Activated effector memory CD4-positive, alpha-beta T cell treated with anti-CD3 and anti-CD28 coated beads, Interleukin-2, amount 50 U/mL, for 16 hours (primary cell): Measurements from ENCODE around the gene ZDHHC24.
"Not testable (repeated sequence)": the region's sequence is repeated elsewhere in the genome, so short reads cannot be mapped to it uniquely, and the experiment has no call there.

Experiments used
- DNase-seq: peaks from one replicate; pipeline ENCODE4 v3.0.0-alpha.2; 2020

Gene ZDHHC24

DNA sequence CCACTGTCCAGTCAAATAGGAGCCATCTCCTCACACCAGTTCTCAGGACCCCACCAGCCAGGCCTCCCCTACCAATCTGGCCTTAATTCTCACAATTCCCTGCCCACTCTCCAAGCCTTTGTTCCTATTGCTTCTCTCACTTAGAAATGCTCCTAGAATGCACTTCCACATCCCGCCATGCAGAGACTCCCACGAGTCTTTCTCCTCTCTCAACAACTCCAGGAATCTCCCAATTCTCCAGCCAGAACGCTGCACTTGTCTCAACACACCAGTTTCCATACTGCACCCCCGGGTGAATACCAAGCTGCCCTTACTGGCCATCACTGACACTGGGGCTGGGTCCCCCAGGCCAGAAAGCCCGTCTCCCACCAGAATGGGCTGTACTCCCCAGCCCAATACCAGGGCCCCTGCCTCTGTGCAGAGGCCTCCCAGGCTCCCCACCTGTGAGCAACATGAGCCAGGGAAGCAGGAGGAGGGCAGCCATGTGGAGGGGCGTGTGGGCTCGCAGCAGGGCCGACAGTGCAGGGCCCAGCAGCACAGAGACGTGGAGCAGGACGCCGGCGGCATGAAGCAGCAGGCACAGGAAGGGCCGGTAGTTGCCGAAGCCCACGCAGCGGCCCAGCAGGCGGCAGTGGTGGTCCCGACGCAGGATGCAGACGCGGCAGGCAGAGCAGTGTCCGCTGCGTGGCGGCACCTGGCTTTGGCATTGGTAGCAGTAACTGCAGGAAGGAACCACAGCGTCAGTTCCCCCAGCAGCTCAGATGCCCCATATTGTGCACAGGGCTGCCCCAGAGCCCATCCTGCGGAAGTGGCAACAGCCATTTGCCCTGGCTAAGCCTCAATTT, 2.4 kb downstream of the ZDHHC24 start:
- DNase-seq = peak; percentile 82

GRCh38 chr11:66542362-66542761, 3.5 kb downstream of the ZDHHC24 start:
- no peak for DNase-seq

DNA sequence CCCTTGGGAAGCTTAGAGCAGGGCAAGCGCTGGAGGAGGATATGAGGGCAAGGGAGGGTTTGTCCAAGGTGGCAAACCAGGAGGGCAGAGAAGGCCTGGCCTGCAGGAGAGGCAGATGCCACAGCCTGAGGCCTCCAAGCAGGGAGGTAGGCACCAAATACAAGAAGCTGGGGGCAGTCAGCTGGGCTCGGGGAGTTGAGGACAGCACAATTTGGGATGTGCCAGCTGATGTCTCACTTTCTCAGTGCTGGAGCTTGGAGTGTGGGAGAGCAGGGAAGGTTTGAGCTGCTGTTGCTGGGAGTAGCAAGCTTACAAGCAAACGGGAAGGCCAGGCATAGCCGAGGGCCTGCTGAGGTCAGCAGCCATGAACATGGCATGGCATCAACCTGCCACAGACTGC, 4.0 kb downstream of the ZDHHC24 start:
- DNase-seq = no peak

DNA sequence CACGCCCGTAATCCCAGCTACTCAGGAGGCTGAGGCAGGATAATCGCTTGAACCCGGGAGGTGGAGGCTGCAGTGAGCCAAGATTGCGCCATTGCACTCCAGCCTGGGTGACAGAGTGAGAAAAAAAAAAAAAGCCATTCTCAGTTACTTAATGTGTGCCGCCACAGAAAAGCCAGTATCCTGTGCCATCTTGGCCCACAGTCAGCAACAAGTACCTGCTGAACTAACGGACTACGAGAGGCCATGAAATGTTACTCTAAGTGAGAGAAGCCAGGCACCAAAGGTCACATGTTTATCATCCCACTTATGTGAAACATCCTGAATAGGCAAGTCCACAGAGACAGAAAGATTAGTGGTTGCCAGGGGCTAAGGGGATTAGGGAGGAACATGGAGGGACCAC, 5.2 kb downstream of the ZDHHC24 start:
- DNase-seq = not testable (repeated sequence)

- DNase-seq = no peak
Observed at GRCh38 chr11:66539870-66540213, 6.0 kb downstream of the ZDHHC24 start.

- no peak for DNase-seq
Observed at GRCh38 chr11:66539170-66539869, 6.5 kb downstream of the ZDHHC24 start.

DNA sequence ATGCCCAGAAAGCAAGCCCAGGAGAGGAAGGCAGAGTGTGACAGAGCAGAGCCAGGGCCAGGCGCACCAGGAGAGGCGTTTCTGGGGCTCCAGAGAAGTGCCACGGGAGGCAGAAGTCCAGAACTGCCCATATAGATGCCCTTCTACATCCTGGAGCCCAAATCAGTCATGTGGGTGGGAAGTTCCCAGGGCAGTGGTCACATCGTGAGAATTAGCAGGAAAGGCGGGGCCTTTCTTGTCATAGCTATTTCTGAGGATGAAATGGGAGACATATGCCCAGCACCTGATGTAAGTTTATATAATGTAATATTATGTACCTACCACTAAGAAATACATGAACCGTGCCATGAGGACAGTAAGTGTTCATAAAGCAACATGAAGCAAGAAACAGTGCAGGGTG, 13.1 kb downstream of the ZDHHC24 start:
- DNase-seq = no peak

- DNase-seq = no peak
Observed at GRCh38 chr11:66531841-66532240, 14.0 kb downstream of the ZDHHC24 start.

- DNase-seq = no peak
Observed at GRCh38 chr11:66530927-66531709, 14.7 kb downstream of the ZDHHC24 start.

DNA sequence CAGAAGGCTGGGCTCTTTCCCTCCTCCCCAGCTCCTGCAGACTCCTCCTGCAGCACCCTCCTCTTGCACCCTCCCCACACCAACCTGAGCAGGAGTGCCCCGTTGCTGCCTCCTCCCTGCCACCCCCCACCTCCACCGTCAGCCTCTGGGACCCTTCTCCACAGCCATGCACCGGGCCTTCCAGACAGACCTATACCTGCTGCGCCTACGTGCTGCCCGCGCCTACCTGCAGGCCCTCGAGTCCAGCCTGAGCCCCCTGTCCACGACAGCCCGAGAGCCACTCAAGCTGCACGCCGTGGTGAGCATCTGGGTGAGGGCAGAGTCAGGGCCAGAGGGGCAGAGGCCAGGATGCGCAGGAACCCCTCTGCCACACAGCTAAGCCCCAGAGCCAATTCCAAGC, 16.2 kb downstream of the ZDHHC24 start:
- no peak for DNase-seq

GRCh38 chr11:66529069-66529468, 16.8 kb downstream of the ZDHHC24 start:
- no peak for DNase-seq

DNA sequence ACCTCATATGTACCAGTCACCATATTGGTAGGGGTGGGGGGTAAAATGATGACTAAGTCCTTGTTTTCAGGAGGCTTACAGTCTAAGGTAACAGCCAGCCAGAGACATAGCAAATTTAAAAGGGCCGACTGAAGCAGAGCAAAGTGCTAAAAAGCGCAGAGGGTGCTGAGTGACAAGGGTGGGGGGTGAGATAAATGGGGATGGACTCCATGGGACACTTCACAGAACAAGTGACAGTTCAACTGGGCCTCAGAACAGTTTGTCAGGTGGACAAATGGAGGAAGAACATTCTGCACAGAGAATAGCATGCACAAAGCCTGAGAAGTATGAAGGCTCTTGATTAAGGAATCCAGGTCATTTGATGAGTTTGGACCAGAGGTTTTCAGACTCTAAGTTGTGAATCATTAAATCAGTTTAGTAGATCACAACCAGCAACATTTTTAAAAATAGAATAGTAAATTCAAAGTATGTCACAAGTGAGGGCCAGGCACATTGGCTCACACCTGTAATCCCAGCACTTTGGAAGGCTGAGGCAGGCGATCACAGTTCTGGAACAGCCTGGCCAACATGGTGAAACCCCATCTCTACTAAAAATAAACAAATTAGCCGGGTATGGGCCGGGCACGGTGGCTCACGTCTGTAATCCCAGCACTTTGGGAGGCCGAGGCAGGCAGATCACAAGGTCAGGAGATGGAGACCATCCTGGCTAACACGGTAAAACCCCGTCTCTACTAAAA, 21.4 kb downstream of the ZDHHC24 start:
- no peak for DNase-seq

DNA sequence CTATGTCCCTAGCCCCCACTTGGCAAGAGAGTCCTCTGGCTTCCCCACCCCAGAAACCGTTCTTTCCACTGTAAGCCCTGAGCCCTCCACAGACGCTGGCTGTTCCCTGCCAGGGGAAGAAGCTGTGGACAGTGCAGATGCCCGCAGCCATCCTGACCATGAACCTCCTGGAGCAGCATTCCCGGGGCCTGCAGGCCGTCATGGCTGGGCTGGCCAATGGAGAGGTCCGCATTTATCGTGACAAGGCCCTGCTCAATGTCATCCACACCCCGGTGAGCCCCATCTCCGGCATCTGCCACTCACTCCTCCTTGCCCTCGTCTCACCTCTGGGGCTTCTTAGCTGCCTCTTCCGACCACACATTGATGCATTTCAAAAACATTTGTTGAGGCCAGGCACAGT, 22.2 kb downstream of the ZDHHC24 start:
- DNase-seq = no peak

DNA sequence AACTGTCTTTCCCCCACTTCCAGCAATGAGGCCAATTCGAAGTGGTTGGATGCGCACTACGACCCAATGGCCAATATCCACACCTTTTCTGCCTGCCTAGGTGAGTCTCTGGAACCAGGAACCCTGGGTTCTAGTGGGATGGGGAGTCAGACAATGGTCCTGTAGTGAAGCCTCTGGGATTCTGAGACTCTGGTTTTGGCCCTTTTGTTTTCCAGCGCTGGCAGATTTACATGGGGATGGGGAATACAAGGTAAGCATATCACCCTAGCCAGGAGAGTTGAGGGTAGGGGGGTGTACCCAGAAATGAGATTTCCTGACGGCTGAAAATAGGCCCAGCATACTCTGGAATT, 34.9 kb downstream of the ZDHHC24 start:
- no peak for DNase-seq

GRCh38 chr11:66510271-66510989, 35.4 kb downstream of the ZDHHC24 start, which contains the start of gene BBS1:
Gene BBS1, plus strand, starts transcription at chr11:66510635. Its CDS starts 25 bp downstream, at chr11:66510660.
- peak; percentile 94 for DNase-seq

GRCh38 chr11:66509131-66509561, 36.7 kb downstream of the ZDHHC24 start:
- no peak for DNase-seq

DNA sequence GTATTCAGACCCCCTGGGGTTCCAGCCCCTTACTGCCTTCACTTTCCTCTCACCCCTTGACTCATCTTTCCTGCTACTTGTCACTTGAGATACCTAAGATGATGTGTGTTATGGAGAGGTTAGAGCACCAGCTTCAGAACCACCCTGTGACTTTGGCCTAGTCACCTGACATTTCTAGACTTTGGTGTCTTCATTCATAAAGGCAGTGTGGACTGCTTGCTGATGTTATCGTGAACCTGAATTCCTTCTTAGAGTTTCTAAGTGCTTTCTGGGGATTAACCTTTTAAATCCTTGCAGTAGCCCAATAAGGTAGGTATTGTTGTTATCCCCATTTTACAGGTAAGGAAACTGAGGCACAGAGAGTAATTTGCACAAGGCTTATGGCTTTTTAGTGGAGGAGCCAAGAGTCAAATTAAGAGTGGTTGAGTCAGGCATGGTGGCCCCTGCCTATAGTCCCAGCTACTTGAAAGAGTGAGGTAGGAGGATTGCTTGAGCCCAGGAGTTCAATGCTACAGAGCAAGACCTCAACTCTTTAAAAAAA, 40.5 kb downstream of the ZDHHC24 start:
- no peak for DNase-seq

GRCh38 chr11:66498506-66498905, 47.3 kb downstream of the ZDHHC24 start:
- no peak for DNase-seq

GRCh38 chr11:66497206-66497605, 48.6 kb downstream of the ZDHHC24 start:
- no peak for DNase-seq

DNA sequence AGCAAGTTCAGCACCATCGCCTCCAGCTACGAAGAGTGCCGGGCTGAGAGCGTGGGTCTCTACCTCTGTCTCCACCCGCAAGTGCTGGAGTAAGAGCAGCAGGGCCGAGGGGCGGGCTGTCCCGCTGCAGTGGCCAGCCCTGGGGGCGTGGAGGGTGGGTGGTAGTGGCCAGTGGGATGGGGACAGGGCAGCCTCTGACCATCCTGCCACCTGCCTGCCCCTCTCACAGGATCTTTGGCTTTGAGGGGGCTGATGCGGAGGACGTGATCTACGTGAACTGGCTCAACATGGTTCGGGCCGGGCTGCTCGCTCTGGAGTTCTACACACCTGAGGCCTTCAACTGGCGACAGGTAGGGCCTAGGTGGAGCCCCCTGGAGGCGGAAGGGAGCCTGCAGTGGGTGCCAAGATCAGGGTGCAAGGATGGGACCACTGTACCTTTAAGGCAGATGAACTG, 50.4 kb downstream of the ZDHHC24 start:
- no peak for DNase-seq

DNA sequence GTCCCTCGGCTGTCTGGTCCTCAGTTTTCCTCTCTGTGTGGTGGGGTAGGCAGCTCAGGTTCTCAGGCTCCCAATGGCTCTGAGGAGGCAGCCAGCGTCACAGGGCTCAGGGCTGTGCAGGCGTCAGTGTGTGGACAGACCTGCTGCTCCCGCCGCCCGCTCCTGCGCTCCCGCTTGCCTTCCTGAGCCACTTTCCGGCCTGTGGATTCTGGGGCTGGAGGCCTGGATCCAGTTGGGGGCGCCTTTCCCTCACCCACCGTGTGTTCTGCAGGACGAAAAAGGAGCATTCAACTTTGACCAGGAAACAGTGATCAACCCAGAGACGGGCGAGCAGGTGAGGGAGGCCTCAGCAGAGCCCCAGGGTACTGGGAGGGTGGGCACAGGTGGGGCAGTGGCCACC, 50.9 kb downstream of the ZDHHC24 start:
- DNase-seq = no peak

GRCh38 chr11:66494458-66494857, 51.4 kb downstream of the ZDHHC24 start:
- DNase-seq = no peak
